Measurements from ENCODE around the gene CFHR1. TPM values are rescaled to one million over a fixed set of nuclear protein-coding genes. Genes with fewer than 3 reads are reported as not detected.
"Not testable (repeated sequence)": the region's sequence is repeated elsewhere in the genome, so short reads cannot be mapped to it uniquely, and the experiment has no call there.

Gene CFHR1
- total RNA-seq, 1 experiment from 2014 or later = 0.81 TPM

GRCh38 chr1:196797891-196798290 is 21.6 kb upstream of the CFHR1 start:
- H3K4me3 ChIP-seq = no peak overlapping the region
- TF ChIP-seq CTCF (conservative IDR thresholded peaks at IDR 0.05) = no peak
- TF ChIP-seq EZH2 (IDR thresholded peaks at IDR 0.05; ENCODE audit: low read depth) = no peak
- POLR2A ChIA-PET (ENCODE audit: unreplicated experiment) = no interaction called here
- H3K36me3 ChIP-seq (ENCODE audit: low read depth) = no peaks in the 10 kb centered on the region
- H3K9me3 ChIP-seq (ENCODE audit: insufficient read depth, low read depth) = no peaks in the 10 kb centered on the region
- no peaks in the 10 kb centered on the region for H3K9me2 ChIP-seq (ENCODE audit: insufficient read depth)
- no peaks in the 10 kb centered on the region for H3F3A ChIP-seq (ENCODE audit: insufficient read depth, low read depth)
- no TSS peak for BruUV-seq (replicated peaks)
- no peaks in the 10 kb centered on the region for H3K79me2 ChIP-seq (ENCODE audit: low read depth)
- CTCF ChIA-PET = no interaction called here
- H3K27me3 ChIP-seq (ENCODE audit: insufficient read depth, low read depth) = no peaks in the 10 kb centered on the region
- intact Hi-C loops (cut with micrococcal nuclease; ENCODE audit: unreplicated experiment) = no loop called here
- no peaks in the 10 kb centered on the region for H4K20me1 ChIP-seq (ENCODE audit: insufficient read depth)
- no peak for DNase-seq
- no peak overlapping the region for H3K27ac ChIP-seq
- H3K4me1 ChIP-seq (replicated peaks; ENCODE audit: insufficient read depth) = no peaks in the 10 kb centered on the region
- no peak overlapping the region for H3K4me2 ChIP-seq
- no peak overlapping the region for H2AFZ ChIP-seq

- intact Hi-C loops (cut with micrococcal nuclease; ENCODE audit: unreplicated experiment); POLR2A ChIA-PET (ENCODE audit: unreplicated experiment); H3K79me2 ChIP-seq (ENCODE audit: low read depth); H3K4me1 ChIP-seq (replicated peaks; ENCODE audit: insufficient read depth); H4K20me1 ChIP-seq (ENCODE audit: insufficient read depth); H3K27ac ChIP-seq; H3K4me2 ChIP-seq; DNase-seq; H3K36me3 ChIP-seq (ENCODE audit: low read depth); CTCF ChIA-PET; H3F3A ChIP-seq (ENCODE audit: insufficient read depth, low read depth); H3K27me3 ChIP-seq (ENCODE audit: insufficient read depth, low read depth); H3K9me2 ChIP-seq (ENCODE audit: insufficient read depth); H3K4me3 ChIP-seq; H2AFZ ChIP-seq; H3K9me3 ChIP-seq (ENCODE audit: insufficient read depth, low read depth); BruUV-seq (replicated peaks): not testable (repeated sequence)
Observed at GRCh38 chr1:196801920-196802319, 17.6 kb upstream of the CFHR1 start.

- BruUV-seq (replicated peaks) = no TSS peak
- no peak for DNase-seq
- Histone ChIP-seq H3K27me3 (ENCODE audit: insufficient read depth, low read depth) (no peaks in the 10 kb centered on the region), H3K79me2 (ENCODE audit: low read depth) (no peaks in the 10 kb centered on the region), H3K9me2 (ENCODE audit: insufficient read depth) (no peaks in the 10 kb centered on the region), H3K27ac (no peak overlapping the region), H3K36me3 (ENCODE audit: low read depth) (no peaks in the 10 kb centered on the region), H3K4me1 (replicated peaks; ENCODE audit: insufficient read depth) (no peaks in the 10 kb centered on the region), H4K20me1 (ENCODE audit: insufficient read depth) (no peaks in the 10 kb centered on the region), H3K4me2 (no peak overlapping the region), H3K4me3 (no peak overlapping the region), H3K9me3 (ENCODE audit: insufficient read depth, low read depth) (no peaks in the 10 kb centered on the region), H3F3A (ENCODE audit: insufficient read depth, low read depth) (no peaks in the 10 kb centered on the region), H2AFZ (0 out of 2 replicates have a peak overlapping the region, but pooled peaks have one; percentile 34)
- CTCF ChIA-PET = no interaction called here
- POLR2A ChIA-PET (ENCODE audit: unreplicated experiment) = no interaction called here
- intact Hi-C loops (cut with micrococcal nuclease; ENCODE audit: unreplicated experiment) = no loop called here
- TF ChIP-seq CTCF (conservative IDR thresholded peaks at IDR 0.05) (no peak), EZH2 (IDR thresholded peaks at IDR 0.05; ENCODE audit: low read depth) (no peak)
Observed at GRCh38 chr1:196808529-196809235, 10.8 kb upstream of the CFHR1 start.

GRCh38 chr1:196817442-196817841 is 2.1 kb upstream of the CFHR1 start:
- H3K79me2 ChIP-seq (ENCODE audit: low read depth); H2AFZ ChIP-seq; H3K4me2 ChIP-seq; H3K9me3 ChIP-seq (ENCODE audit: insufficient read depth, low read depth); intact Hi-C loops (cut with micrococcal nuclease; ENCODE audit: unreplicated experiment); H3K27ac ChIP-seq; H3K9me2 ChIP-seq (ENCODE audit: insufficient read depth); H3K27me3 ChIP-seq (ENCODE audit: insufficient read depth, low read depth); POLR2A ChIA-PET (ENCODE audit: unreplicated experiment); H4K20me1 ChIP-seq (ENCODE audit: insufficient read depth); BruUV-seq (replicated peaks); CTCF ChIA-PET; H3K36me3 ChIP-seq (ENCODE audit: low read depth); H3K4me1 ChIP-seq (replicated peaks; ENCODE audit: insufficient read depth); DNase-seq; H3F3A ChIP-seq (ENCODE audit: insufficient read depth, low read depth); H3K4me3 ChIP-seq: not testable (repeated sequence)
